ENCODE data around the gene ZBTB25.

The ZBTB25 gene

DNA sequence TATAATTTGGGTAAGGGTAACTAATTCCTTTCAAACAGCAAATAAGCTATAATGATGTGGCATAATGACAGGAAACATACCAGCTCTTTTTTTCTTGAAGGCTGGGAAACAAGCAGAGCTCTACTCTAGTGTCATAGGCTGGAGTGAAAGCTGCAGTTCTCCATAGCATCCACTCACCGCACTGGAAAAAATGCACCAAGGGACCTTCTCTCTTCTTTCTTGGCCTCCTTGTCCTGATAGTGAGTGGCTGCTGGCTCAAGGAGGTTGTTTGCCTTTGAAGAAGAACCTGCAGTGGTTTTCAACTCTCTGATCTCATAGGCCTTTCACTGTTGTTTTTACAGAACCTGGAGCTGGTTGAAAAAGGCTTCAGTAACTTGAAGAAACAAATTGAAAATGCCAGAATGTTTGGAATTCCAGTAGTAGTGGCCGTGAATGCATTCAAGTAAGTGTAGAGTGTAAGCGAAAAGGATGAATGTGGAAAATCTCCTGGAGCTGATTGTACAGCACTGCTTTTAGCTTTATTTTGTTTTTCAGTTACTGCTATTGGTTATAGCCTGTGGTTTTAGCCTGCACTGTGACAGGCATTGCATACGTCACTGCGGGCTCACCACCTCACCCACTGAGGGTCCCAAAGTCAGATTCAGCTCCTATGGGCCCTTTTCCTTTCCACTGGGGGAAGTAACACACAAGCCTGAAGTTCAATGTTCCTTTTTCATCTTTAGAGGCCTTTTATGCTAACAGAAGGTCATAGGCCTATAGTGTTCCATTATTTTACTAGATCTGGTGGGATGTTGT lies 55.6 kb downstream of the ZBTB25 start:
- no peak for DNase-seq (ENCODE audit: low spot score)
- TF ChIP-seq, protein P1, sequence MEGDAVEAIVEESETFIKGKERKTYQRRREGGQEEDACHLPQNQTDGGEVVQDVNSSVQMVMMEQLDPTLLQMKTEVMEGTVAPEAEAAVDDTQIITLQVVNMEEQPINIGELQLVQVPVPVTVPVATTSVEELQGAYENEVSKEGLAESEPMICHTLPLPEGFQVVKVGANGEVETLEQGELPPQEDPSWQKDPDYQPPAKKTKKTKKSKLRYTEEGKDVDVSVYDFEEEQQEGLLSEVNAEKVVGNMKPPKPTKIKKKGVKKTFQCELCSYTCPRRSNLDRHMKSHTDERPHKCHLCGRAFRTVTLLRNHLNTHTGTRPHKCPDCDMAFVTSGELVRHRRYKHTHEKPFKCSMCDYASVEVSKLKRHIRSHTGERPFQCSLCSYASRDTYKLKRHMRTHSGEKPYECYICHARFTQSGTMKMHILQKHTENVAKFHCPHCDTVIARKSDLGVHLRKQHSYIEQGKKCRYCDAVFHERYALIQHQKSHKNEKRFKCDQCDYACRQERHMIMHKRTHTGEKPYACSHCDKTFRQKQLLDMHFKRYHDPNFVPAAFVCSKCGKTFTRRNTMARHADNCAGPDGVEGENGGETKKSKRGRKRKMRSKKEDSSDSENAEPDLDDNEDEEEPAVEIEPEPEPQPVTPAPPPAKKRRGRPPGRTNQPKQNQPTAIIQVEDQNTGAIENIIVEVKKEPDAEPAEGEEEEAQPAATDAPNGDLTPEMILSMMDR (IDR thresholded peaks at IDR 0.05; ENCODE audit: extremely low read depth, missing control alignments): no peak

DNA sequence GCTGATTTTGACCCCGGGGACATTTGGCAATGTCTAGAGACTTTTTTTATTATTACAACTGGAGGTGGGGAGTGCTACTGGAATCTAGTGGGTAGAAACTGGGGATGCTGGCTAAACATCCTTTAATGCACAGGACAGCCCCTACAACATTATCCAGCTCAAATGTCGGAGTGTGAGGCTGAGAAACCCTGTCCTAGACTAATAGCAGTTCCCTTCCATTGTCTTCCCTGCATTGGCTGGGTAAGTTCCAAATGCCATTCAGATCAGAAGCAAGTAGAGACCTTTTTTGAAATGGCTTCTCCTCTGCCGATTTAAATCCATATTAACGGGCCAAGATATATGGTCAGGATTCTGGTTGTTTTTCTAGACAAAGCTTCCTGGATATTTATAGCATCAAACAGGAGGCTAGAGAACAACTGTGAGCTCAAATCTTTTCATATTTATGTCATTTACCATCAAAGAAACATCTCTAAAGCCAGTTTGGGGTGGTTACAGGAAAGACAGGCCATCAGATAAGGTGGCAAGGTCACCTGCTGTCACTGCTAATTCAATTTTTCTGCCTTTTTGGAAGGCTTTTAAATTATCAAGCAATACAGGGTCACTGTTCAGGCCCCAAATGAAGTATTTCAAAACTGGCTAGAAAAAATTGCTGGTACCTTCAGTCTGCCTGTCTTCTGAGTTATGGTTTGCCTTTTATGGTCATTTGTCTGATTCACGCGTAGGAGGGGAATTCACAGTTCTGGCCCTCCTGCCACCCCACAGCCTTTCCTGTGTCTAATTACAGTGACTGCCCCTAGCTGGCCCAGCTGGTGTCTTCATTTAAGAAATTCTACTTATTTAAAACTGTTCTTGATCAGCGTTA lies 58.4 kb downstream of the ZBTB25 start:
- peak; percentile 80 for DNase-seq (ENCODE audit: low spot score)
- TF ChIP-seq, protein P1 (IDR thresholded peaks at IDR 0.05; ENCODE audit: extremely low read depth, missing control alignments): no peak

DNA sequence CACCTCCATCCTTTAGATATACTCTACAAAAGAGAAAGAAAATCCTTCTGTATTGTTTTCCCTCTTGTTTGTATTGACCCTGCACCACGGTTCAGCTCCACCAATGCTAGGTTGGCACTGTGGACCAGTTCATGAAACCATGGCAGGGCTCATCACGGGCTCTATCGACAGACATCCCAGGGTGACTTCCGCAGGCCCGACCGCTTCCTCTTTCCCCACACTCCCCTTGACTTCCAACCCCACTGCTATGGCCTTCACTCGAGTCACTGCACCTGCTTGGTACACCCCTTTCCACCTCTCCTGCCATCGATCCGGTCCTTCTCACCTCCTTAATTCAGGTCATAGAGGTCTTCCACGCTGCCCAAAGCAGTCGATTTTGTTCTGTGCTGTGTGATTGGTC lies 59.5 kb downstream of the ZBTB25 start:
- TF ChIP-seq, protein P1 (IDR thresholded peaks at IDR 0.05; ENCODE audit: extremely low read depth, missing control alignments): no peak
- no peak for DNase-seq (ENCODE audit: low spot score)

DNA sequence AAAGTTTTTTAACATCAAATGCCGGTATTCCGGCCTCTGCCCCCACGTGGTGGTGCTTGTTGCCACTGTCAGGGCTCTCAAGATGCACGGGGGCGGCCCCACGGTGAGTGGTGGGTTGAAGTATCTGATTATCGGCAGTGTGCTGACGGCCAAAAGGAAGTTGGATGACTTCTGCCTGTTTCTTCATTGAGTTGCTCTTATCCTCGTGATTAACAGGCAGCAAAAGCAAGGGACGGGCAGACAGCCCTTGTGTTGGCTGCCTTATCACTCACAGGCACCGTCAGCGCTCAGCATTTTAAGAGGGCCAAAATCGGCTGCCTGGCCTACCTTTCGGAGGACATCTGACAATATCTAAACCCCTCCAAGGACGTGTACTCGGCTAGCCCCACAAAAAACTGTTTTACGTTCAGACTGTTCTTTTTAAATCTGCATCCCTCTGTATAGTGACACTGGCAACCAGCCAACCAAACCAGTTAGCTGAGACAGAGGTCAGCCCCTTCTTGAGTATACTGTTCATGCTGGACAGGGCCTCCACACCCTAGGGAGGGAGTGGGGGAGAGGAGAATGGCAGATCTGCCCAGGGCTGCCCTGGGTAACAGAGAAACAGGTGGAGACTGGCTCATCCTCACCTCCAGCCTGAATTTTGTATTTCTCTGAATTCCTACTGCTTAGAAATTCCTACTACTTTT lies 61.2 kb downstream of the ZBTB25 start:
- TF ChIP-seq, protein P1 (IDR thresholded peaks at IDR 0.05; ENCODE audit: extremely low read depth, missing control alignments): no peak
- DNase-seq (ENCODE audit: low spot score): no peak

DNA sequence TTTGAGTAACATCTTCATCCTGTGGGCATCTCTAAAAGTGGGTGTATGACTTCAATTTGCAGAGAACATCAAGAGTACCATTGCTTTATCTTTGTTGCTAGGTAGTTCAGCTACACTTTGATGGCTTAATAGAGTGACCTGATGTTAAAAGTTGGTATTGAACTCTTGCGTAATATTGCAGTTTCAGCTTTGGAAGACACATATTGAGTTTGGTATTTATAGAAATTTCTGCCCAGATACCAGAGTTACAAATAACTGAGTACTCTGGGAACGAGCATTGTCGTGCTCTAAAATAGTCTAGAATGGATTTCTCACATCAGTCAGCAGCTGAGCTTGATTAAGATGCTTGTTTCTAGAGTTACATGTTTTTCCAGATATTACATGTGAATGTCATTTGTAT lies 63.1 kb downstream of the ZBTB25 start:
- TF ChIP-seq, protein P1 (IDR thresholded peaks at IDR 0.05; ENCODE audit: extremely low read depth, missing control alignments): no peak
- DNase-seq (ENCODE audit: low spot score): no peak

DNA sequence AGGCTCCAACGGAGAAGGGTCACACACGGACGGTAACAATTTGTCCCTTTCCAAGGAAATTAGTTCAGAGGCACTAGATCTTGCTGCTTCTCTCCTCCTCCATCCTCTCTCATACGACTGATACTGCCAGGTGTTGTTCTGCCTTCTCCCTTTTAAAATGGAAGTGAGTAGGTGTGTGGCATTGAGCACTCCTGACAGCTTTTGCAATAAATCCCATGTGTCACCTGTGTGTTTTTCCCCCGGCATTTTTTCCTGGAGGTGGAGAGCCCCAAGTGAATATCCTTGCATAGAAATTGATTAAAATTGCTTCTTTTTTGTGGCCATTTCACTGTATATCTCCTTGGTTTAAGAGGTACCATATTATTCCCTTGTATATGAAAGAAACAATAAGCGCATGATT lies 64.5 kb downstream of the ZBTB25 start:
- TF ChIP-seq, protein P1 (IDR thresholded peaks at IDR 0.05; ENCODE audit: extremely low read depth, missing control alignments): no peak

More for the DNA sequence above, 64.5 kb downstream of the ZBTB25 start:
- no peak for DNase-seq (ENCODE audit: low spot score)
